ENCODE measurements around the gene AGAP1. TPM values are rescaled to one million over a fixed set of nuclear protein-coding genes. Genes with fewer than 3 reads are reported as not detected.

Gene AGAP1
- total RNA-seq, 2 donors from 2014 or later: 19.1 to 20.8 TPM

DNA sequence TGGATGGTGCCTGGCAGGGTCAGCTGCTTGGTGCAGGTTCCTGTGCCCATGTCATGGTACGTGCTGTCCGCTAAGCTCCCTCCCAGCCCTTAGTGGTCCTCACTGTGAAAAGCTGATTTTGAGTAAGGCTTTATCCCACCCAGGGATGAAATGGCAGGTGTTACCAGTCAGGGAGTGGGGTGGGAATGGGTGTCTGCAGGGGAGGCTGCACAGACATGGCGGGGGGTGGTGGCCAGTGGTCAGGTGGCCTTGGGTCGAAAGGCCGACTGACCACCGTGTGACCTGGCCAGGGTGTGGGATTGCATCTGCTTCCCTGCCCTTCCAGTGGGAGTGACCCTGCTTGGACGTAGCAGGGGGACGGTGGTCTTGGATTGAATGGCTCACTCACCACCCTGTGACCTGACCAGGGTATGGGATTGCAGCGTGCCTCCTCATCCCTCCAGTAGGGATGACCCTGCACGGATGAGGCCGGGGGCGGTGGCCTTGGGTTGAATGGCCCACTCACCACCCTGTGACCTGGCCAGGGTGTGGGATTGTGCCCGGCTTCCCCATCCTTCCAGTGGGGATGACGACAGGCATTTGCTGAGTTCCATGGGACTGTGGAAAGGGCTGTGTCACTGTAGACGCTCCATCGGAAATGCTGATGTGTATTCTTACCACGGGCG is 29.8 kb downstream of the AGAP1 start:
- Histone ChIP-seq H3K9me3 (no peaks in the 10 kb centered on the region), H3K4me3 (no peak overlapping the region), H3K27me3 (replicated peaks; ENCODE audit: insufficient read depth) (no peaks in the 10 kb centered on the region), H3K4me1 (ENCODE audit: control insufficient read depth in 1 of 2, low read depth in 2 of 2) (no peaks in the 10 kb centered on the region), H3K36me3 (no peaks in the 10 kb centered on the region), H3K27ac (no peak overlapping the region)
- DNase-seq (ENCODE audit: low spot score) (no peak), ATAC-seq (ENCODE audit: insufficient number of reproducible peaks, low FRiP score, low read depth) (no peak)
- TF ChIP-seq, protein P1, sequence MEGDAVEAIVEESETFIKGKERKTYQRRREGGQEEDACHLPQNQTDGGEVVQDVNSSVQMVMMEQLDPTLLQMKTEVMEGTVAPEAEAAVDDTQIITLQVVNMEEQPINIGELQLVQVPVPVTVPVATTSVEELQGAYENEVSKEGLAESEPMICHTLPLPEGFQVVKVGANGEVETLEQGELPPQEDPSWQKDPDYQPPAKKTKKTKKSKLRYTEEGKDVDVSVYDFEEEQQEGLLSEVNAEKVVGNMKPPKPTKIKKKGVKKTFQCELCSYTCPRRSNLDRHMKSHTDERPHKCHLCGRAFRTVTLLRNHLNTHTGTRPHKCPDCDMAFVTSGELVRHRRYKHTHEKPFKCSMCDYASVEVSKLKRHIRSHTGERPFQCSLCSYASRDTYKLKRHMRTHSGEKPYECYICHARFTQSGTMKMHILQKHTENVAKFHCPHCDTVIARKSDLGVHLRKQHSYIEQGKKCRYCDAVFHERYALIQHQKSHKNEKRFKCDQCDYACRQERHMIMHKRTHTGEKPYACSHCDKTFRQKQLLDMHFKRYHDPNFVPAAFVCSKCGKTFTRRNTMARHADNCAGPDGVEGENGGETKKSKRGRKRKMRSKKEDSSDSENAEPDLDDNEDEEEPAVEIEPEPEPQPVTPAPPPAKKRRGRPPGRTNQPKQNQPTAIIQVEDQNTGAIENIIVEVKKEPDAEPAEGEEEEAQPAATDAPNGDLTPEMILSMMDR (IDR thresholded peaks at IDR 0.05): no peak

DNA sequence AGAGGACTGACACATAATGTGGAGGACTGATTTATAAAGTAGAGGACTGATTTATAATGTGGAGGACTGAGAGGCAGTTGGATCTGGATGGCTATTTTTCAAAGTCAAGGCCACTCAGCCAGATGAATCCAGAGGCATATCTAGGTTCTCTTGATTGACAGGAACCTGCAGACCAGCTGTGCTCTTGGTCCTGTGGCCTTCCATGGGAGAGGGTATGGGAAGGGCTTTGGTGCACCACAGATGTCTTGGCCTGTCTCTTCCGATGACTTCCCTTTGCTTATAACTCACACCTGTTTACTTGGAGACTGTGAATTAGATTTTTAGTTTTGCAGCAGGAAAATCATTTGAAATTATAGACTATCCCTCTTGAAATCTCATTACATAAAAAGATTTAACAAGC is 32.3 kb downstream of the AGAP1 start:
- H3K9me3 ChIP-seq: peaks cover 3% of the 10 kb centered on the region
- TF ChIP-seq, protein P1 (IDR thresholded peaks at IDR 0.05): no peak
- H3K4me3 ChIP-seq: no peak overlapping the region
- no peaks in the 10 kb centered on the region for H3K36me3 ChIP-seq
- H3K27ac ChIP-seq: no peak overlapping the region
- no peak for DNase-seq (ENCODE audit: low spot score)
- H3K27me3 ChIP-seq (replicated peaks; ENCODE audit: insufficient read depth): no peaks in the 10 kb centered on the region
- ATAC-seq (ENCODE audit: insufficient number of reproducible peaks, low FRiP score, low read depth): no peak
- H3K4me1 ChIP-seq (ENCODE audit: control insufficient read depth in 1 of 2, low read depth in 2 of 2): no peaks in the 10 kb centered on the region

DNA sequence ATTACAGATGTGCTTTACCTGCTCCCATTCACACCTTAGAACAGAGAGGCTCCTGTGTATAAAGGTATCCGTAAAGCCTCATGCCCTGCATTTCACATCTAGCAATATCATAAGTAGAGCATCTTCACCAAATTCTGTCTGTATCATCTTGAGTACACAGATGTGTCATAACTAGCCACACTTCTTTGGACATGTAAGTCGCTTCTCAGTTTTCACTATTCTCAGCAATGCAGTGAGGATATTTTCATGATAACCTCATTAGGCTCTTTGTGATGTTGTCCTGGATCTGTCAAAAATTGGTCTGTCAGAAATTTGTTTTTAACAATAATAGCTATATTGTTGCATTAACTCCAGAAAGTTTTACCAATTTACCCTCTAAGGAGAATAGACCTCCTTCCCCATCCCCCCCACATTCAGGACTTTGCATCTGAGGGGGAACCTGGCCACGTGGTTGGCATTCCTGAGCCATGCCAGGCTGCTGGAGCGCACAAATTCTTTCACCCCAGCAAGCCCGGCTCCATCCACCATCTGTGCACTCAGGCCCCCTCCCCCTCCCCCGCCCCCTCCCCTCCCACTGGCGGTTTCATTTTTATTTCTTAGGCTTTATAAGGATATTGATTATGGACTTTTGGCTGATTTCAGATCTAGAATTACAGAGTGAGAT is 34.1 kb downstream of the AGAP1 start:
- DNase-seq (ENCODE audit: low spot score) (no peak), ATAC-seq (ENCODE audit: insufficient number of reproducible peaks, low FRiP score, low read depth) (no peak)
- Histone ChIP-seq H3K4me3 (no peak overlapping the region), H3K27ac (no peak overlapping the region), H3K4me1 (ENCODE audit: control insufficient read depth in 1 of 2, low read depth in 2 of 2) (no peaks in the 10 kb centered on the region), H3K27me3 (replicated peaks; ENCODE audit: insufficient read depth) (no peaks in the 10 kb centered on the region), H3K36me3 (no peaks in the 10 kb centered on the region), H3K9me3 (peaks cover 3% of the 10 kb centered on the region)
- TF ChIP-seq, protein P1 (IDR thresholded peaks at IDR 0.05): no peak

DNA sequence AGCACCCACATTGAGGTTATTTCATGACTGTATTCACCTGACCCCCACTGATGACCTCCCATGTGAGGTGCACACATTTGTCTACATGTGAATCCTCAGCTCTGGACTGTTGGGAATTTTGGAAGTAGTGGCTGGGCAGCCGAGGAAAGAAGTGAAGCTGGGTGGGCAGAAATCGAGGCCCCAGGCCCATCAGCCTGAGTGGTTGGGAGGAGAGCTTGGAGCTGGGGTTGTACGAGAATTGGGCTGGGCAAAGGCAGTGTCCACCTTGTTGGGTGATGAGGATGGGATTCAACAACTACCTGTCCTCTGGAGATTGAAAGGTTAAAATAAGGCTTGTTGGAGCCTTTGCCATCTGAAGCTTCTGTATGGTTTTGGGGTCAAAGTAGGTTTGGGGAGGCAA is 35.8 kb downstream of the AGAP1 start:
- DNase-seq (ENCODE audit: low spot score) (no peak), ATAC-seq (ENCODE audit: insufficient number of reproducible peaks, low FRiP score, low read depth) (no peak)
- H3K4me3 ChIP-seq: no peak overlapping the region
- H3K9me3 ChIP-seq: peaks cover 3% of the 10 kb centered on the region
- TF ChIP-seq, protein P1 (IDR thresholded peaks at IDR 0.05): no peak
- H3K4me1 ChIP-seq (ENCODE audit: control insufficient read depth in 1 of 2, low read depth in 2 of 2): no peaks in the 10 kb centered on the region
- H3K27me3 ChIP-seq (replicated peaks; ENCODE audit: insufficient read depth): no peaks in the 10 kb centered on the region
- no peaks in the 10 kb centered on the region for H3K36me3 ChIP-seq
- H3K27ac ChIP-seq: no peak overlapping the region

DNA sequence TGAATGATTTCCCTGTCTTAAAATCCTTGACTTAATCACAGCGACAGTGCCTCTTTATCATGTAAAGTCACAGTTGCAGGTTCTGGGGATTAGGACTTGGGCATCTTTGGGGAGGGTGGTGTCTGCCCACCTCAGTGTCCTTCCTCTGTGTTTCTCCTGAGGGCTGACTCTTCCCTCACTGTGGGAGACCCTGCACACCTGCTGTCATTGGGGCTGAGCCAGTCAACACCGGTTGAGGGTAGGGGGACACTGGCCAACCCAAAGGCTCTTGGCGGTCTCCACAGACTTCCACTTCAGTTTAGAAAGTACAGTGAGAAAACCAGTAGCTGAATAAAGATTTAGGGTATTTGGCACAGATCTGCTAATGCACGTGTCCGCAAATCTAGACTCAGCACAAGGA is 36.9 kb downstream of the AGAP1 start:
- H3K4me1 ChIP-seq (ENCODE audit: control insufficient read depth in 1 of 2, low read depth in 2 of 2): no peaks in the 10 kb centered on the region
- no peak for ATAC-seq (ENCODE audit: insufficient number of reproducible peaks, low FRiP score, low read depth)
- H3K9me3 ChIP-seq: peaks cover 3% of the 10 kb centered on the region
- H3K27ac ChIP-seq: no peak overlapping the region
- no peak for DNase-seq (ENCODE audit: low spot score)
- no peak overlapping the region for H3K4me3 ChIP-seq
- H3K27me3 ChIP-seq (replicated peaks; ENCODE audit: insufficient read depth): no peaks in the 10 kb centered on the region
- TF ChIP-seq, protein P1 (IDR thresholded peaks at IDR 0.05): no peak
- no peaks in the 10 kb centered on the region for H3K36me3 ChIP-seq

All from thoracic aorta (tissue), 2 donors.